Neural progenitor cell (in vitro differentiated cells): ENCODE results near the gene TMEM140. TPM values are rescaled to one million over a fixed set of nuclear protein-coding genes. Genes with fewer than 3 reads are reported as not detected.

ENCODE experiments used
- DNase-seq: peaks from one replicate; pipeline ENCODE4 v3.0.0-alpha.2; 2016; ENCODE audit warnings: low spot score
- H2AFZ ChIP-seq: fragments of 200-600 bp; sonication (generic); replicated peaks from 2 replicates; pipeline ENCODE4 v1.6.1; 2016; ENCODE audit warnings: antibody characterized with exemption
- H3F3A ChIP-seq: fragments of 200-600 bp; sonication (generic); 2 replicates; pipeline ENCODE4 v1.6.1; 2016; ENCODE audit warnings: antibody characterized with exemption, low read depth
- H3K27ac ChIP-seq: fragments of 200-600 bp; sonication (generic); 2 replicates; pipeline ENCODE4 v1.5.1; 2016; ENCODE audit warnings: mild to moderate bottlenecking
- H3K27me3 ChIP-seq: fragments of 200-600 bp; sonication (generic); 2 replicates; pipeline ENCODE4 v1.6.1; 2016; ENCODE audit warnings: mild to moderate bottlenecking, moderate library complexity
- H3K36me3 ChIP-seq: fragments of 200-600 bp; sonication (generic); 2 replicates; pipeline ENCODE4 v1.5.1; 2016
- H3K4me1 ChIP-seq: fragments of 200-600 bp; sonication (generic); 2 replicates; pipeline ENCODE4 v1.6.1; 2016; ENCODE audit warnings: mixed run types
- H3K4me2 ChIP-seq: fragments of 200-600 bp; sonication (generic); 2 replicates; pipeline ENCODE4 v1.6.1; 2016
- H3K4me3 ChIP-seq: fragments of 200-600 bp; sonication (generic); 2 replicates; pipeline ENCODE4 v1.5.1; 2016
- H3K79me2 ChIP-seq: fragments of 200-600 bp; sonication (generic); 2 replicates; pipeline ENCODE4 v1.6.1; 2016; ENCODE audit warnings: low read depth
- H3K9ac ChIP-seq: fragments of 200-600 bp; sonication (generic); 2 replicates; pipeline ENCODE4 v1.6.1; 2016
- H3K9me3 ChIP-seq: fragments of 200-600 bp; sonication (generic); 2 replicates; pipeline ENCODE4 v1.5.1; 2016; ENCODE audit warnings: low read depth
- H4K20me1 ChIP-seq: fragments of 200-600 bp; sonication (generic); 2 replicates; pipeline ENCODE4 v1.6.1; 2016; ENCODE audit warnings: low read depth
- H3K27ac Mint-ChIP-seq: 3 replicates; pipeline ENCODE4 v1.8.0; 2021; ENCODE audit warnings: mixed read lengths
- H3K27me3 Mint-ChIP-seq: 2 replicates; pipeline ENCODE4 v1.8.0; 2022; ENCODE audit warnings: low read depth, mild to moderate bottlenecking, inconsistent platforms, moderate library complexity, mixed read lengths; ENCODE audit not compliant: insufficient read depth
- H3K36me3 Mint-ChIP-seq: 3 replicates; pipeline ENCODE4 v1.8.0; 2021; ENCODE audit warnings: mixed read lengths
- H3K4me1 Mint-ChIP-seq: 3 replicates; pipeline ENCODE4 v1.8.0; 2021; ENCODE audit warnings: mixed read lengths
- H3K4me3 Mint-ChIP-seq: 3 replicates; pipeline ENCODE4 v1.8.0; 2021; ENCODE audit warnings: mild to moderate bottlenecking, moderate library complexity, mixed read lengths
- H3K9me3 Mint-ChIP-seq: 3 replicates; pipeline ENCODE4 v1.8.0; 2020; ENCODE audit warnings: mixed read lengths
- EZH2 ChIP-seq: fragments of 200-600 bp; sonication (generic); IDR thresholded peaks from 2 replicates; pipeline ENCODE4 v1.6.1; 2017; ENCODE audit warnings: antibody characterized with exemption, mild to moderate bottlenecking, moderate library complexity
- EZH2phosphoT487 ChIP-seq: fragments of 200-600 bp; sonication (generic); IDR thresholded peaks from 2 replicates; pipeline ENCODE4 v1.6.1; 2017; ENCODE audit warnings: antibody characterized with exemption
- total RNA-seq: library from RNA; depleted of rRNA; stranded (reverse); fragments of >200 nt; gene quantifications from 2 replicates; pipeline ENCODE4 v1.2.3, GENCODE V29; 2015; ENCODE audit warnings: low replicate concordance
- TF ChIP-seq, protein P1 (sequence below): fragments of 200-600 bp; sonication (generic); IDR thresholded peaks from 2 replicates; pipeline ENCODE4 v1.5.1; 2017; ENCODE audit warnings: antibody characterized with exemption, mild to moderate bottlenecking

The TMEM140 gene
- total RNA-seq, 1 donor from 2014 or later = not detected

DNA sequence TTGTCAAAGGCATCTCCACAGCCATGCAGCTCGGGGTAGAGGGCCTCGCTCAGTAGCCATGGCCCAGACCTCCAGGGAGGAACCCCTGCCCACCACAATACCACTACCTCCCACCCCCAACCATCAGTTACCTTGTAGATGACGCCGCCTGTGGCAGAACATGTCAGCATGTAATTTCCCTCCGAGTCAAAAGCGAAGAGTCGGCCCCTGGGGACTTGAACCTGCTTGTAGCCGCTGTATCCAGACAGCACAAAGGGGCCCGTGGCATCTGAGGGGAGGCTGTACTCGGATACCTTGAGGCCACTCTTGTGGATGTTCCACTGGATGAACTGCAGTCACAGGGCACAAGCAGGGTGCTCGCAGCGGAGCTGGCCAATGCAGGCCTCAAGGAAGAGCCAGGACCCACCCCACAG, 39.0 kb downstream of the TMEM140 start:
- Histone ChIP-seq H3K4me3 (no peak overlapping the region), H3K36me3 (no peaks in the 10 kb centered on the region), H2AFZ (no peak overlapping the region), H3K9ac (no peak overlapping the region), H4K20me1 (no peaks in the 10 kb centered on the region), H3K4me2 (no peak overlapping the region), H3F3A (no peaks in the 10 kb centered on the region), H3K9me3 (no peaks in the 10 kb centered on the region), H3K27ac (no peak overlapping the region), H3K27me3 (no peaks in the 10 kb centered on the region), H3K79me2 (no peaks in the 10 kb centered on the region), H3K4me1 (no peaks in the 10 kb centered on the region)
- DNase-seq = no peak
- Mint-ChIP-seq H3K36me3 (peaks cover 21% of the 10 kb centered on the region), H3K4me3 (no peak overlapping the region), H3K4me1 (no peaks in the 10 kb centered on the region), H3K27ac (no peak overlapping the region), H3K9me3 (peaks cover 9% of the 10 kb centered on the region), H3K27me3 (peaks cover 4% of the 10 kb centered on the region)
- TF ChIP-seq EZH2 = no peak
- no peak for TF ChIP-seq EZH2phosphoT487
- TF ChIP-seq, protein P1, sequence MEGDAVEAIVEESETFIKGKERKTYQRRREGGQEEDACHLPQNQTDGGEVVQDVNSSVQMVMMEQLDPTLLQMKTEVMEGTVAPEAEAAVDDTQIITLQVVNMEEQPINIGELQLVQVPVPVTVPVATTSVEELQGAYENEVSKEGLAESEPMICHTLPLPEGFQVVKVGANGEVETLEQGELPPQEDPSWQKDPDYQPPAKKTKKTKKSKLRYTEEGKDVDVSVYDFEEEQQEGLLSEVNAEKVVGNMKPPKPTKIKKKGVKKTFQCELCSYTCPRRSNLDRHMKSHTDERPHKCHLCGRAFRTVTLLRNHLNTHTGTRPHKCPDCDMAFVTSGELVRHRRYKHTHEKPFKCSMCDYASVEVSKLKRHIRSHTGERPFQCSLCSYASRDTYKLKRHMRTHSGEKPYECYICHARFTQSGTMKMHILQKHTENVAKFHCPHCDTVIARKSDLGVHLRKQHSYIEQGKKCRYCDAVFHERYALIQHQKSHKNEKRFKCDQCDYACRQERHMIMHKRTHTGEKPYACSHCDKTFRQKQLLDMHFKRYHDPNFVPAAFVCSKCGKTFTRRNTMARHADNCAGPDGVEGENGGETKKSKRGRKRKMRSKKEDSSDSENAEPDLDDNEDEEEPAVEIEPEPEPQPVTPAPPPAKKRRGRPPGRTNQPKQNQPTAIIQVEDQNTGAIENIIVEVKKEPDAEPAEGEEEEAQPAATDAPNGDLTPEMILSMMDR = no peak

DNA sequence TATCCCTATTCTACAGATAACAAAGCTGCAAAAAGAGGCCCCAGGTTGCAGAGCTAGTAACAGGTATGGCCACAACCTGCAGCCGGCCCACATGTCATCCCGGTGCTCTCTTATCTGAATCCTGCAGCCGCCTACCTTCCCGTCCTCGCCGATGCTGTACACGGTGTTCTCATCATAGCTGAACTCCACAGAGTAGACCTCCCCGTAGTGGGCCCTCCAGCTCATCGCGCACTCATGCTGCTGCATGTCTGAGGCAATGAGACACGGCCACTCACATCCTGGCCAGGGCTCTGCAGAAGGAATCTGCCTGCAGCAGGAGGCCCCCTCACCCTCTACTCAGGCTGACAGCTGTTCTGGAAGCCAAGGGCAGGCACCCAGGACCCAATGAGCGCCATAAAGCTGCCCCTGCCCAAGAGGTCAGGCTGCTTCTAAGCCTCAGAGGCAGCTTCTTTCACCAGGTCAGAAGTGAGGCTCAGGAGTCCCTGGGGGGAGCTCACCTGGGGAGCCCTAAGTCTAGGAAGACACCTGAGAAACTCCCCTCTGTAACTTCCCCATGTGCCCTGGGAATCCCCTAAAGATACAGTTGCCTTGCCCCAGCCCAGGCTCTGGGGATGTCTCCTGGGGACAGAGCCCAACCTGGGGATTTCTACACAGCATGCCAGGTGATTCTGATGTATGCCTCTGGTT, 40.6 kb downstream of the TMEM140 start:
- no peak overlapping the region for H3K4me3 Mint-ChIP-seq
- H3K27me3 Mint-ChIP-seq = no peaks in the 10 kb centered on the region
- H3K9me3 ChIP-seq = no peaks in the 10 kb centered on the region
- H3K27ac ChIP-seq = no peak overlapping the region
- no peaks in the 10 kb centered on the region for H3K4me1 ChIP-seq
- no peak overlapping the region for H3K4me3 ChIP-seq
- H3K9ac ChIP-seq = no peak overlapping the region
- H3K4me1 Mint-ChIP-seq = peaks cover under 1% of the 10 kb centered on the region
- no peaks in the 10 kb centered on the region for H3K79me2 ChIP-seq
- TF ChIP-seq EZH2 = no peak
- TF ChIP-seq EZH2phosphoT487 = no peak
- TF ChIP-seq, protein P1 = no peak
- peaks cover 19% of the 10 kb centered on the region for H3K36me3 Mint-ChIP-seq
- no peaks in the 10 kb centered on the region for H3K27me3 ChIP-seq
- DNase-seq = no peak
- H4K20me1 ChIP-seq = no peaks in the 10 kb centered on the region
- H2AFZ ChIP-seq = no peak overlapping the region
- H3K9me3 Mint-ChIP-seq = no peaks in the 10 kb centered on the region
- H3K27ac Mint-ChIP-seq = no peak overlapping the region
- H3F3A ChIP-seq = no peaks in the 10 kb centered on the region
- no peaks in the 10 kb centered on the region for H3K36me3 ChIP-seq
- no peak overlapping the region for H3K4me2 ChIP-seq

DNA sequence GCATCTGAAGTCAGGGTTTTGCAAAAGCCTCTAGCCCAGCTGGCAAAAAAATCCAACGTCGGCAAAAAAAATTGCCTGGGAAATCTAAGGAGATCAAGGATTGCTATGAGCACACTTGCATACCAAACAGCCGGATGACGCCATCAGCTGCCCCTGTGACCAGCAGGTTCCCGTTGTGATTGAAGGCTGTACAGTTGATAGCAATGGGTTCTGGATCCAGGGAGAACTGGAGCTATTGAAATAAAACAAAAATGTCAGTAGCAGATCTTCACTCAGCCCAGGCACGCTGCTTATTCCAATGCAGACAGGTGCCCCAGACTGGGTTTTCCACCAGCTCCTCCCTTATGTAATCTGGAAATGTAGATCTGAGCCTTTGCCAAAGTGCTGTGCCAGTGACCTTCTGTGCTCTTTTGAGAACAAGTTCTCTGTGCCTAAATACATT, 41.4 kb downstream of the TMEM140 start:
- no peak for DNase-seq
- H3F3A ChIP-seq = no peaks in the 10 kb centered on the region
- no peaks in the 10 kb centered on the region for H3K4me1 ChIP-seq
- no peak overlapping the region for H3K9ac ChIP-seq
- TF ChIP-seq EZH2 (no peak), EZH2phosphoT487 (no peak)
- TF ChIP-seq, protein P1 = no peak
- no peak overlapping the region for H3K4me3 ChIP-seq
- no peaks in the 10 kb centered on the region for H3K79me2 ChIP-seq
- H2AFZ ChIP-seq = no peak overlapping the region
- H4K20me1 ChIP-seq = no peaks in the 10 kb centered on the region
- no peaks in the 10 kb centered on the region for H3K36me3 ChIP-seq
- Mint-ChIP-seq H3K4me3 (no peak overlapping the region), H3K36me3 (peaks cover 19% of the 10 kb centered on the region), H3K27me3 (peaks cover 2% of the 10 kb centered on the region), H3K4me1 (peaks cover 8% of the 10 kb centered on the region), H3K27ac (no peak overlapping the region), H3K9me3 (no peaks in the 10 kb centered on the region)
- H3K9me3 ChIP-seq = no peaks in the 10 kb centered on the region
- no peak overlapping the region for H3K27ac ChIP-seq
- H3K4me2 ChIP-seq = no peak overlapping the region
- no peaks in the 10 kb centered on the region for H3K27me3 ChIP-seq
